ENCODE measurements around the gene AARSD1.

DNA sequence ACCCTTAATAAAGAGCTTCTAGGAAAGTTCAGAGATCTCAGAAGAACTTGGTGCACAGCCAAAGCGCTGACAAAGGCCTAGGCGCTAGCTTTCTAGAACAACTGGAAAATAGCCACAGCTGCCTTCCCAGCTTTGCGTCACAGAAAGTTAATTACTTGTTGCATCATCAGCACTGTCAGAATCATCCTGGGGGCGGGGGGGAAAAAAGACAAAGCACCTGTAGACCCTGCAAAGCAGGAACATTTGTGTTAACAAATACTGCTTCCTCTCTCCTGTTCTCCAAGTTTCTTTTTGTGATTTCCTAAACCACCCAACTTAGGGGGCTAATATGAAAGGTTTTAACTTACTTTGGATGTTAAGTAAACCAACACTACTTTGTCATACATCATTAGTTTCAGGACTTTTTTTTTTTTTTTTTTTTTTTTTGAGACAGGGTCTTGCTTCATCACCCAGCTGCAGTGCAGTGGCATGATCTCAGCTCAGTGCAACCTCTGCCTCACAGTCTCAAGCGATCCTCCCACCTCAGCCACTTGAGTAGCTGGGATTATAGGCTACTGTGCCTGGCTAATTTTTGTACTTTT lies 4.8 kb upstream of the AARSD1 start:
- TF ChIP-seq, protein P1, sequence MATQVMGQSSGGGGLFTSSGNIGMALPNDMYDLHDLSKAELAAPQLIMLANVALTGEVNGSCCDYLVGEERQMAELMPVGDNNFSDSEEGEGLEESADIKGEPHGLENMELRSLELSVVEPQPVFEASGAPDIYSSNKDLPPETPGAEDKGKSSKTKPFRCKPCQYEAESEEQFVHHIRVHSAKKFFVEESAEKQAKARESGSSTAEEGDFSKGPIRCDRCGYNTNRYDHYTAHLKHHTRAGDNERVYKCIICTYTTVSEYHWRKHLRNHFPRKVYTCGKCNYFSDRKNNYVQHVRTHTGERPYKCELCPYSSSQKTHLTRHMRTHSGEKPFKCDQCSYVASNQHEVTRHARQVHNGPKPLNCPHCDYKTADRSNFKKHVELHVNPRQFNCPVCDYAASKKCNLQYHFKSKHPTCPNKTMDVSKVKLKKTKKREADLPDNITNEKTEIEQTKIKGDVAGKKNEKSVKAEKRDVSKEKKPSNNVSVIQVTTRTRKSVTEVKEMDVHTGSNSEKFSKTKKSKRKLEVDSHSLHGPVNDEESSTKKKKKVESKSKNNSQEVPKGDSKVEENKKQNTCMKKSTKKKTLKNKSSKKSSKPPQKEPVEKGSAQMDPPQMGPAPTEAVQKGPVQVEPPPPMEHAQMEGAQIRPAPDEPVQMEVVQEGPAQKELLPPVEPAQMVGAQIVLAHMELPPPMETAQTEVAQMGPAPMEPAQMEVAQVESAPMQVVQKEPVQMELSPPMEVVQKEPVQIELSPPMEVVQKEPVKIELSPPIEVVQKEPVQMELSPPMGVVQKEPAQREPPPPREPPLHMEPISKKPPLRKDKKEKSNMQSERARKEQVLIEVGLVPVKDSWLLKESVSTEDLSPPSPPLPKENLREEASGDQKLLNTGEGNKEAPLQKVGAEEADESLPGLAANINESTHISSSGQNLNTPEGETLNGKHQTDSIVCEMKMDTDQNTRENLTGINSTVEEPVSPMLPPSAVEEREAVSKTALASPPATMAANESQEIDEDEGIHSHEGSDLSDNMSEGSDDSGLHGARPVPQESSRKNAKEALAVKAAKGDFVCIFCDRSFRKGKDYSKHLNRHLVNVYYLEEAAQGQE (IDR thresholded peaks at IDR 0.05; ENCODE audit: unreplicated experiment), result no peak
- TF ChIP-seq, protein P2, sequence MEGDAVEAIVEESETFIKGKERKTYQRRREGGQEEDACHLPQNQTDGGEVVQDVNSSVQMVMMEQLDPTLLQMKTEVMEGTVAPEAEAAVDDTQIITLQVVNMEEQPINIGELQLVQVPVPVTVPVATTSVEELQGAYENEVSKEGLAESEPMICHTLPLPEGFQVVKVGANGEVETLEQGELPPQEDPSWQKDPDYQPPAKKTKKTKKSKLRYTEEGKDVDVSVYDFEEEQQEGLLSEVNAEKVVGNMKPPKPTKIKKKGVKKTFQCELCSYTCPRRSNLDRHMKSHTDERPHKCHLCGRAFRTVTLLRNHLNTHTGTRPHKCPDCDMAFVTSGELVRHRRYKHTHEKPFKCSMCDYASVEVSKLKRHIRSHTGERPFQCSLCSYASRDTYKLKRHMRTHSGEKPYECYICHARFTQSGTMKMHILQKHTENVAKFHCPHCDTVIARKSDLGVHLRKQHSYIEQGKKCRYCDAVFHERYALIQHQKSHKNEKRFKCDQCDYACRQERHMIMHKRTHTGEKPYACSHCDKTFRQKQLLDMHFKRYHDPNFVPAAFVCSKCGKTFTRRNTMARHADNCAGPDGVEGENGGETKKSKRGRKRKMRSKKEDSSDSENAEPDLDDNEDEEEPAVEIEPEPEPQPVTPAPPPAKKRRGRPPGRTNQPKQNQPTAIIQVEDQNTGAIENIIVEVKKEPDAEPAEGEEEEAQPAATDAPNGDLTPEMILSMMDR (conservative IDR thresholded peaks at IDR 0.05; ENCODE audit: low read depth in 2 of 2), result no peak
- TF ChIP-seq STAT1 (IDR thresholded peaks at IDR 0.05; ENCODE audit: unreplicated experiment) (no peak), EZH2 (IDR thresholded peaks at IDR 0.05; ENCODE audit: low read depth, unreplicated experiment) (no peak), CREB1 (CRISPR knock-in tag; IDR thresholded peaks at IDR 0.05; ENCODE audit: low read depth) (no peak), POLR2AphosphoS5 (IDR thresholded peaks at IDR 0.05; ENCODE audit: low read depth) (no peak), EZH2phosphoT487 (IDR thresholded peaks at IDR 0.05; ENCODE audit: unreplicated experiment) (no peak), JUNB (IDR thresholded peaks at IDR 0.05; ENCODE audit: unreplicated experiment) (no peak)

Data from GM23338 (cell line).